GM19395 (cell line): ENCODE data around the gene IL17C.

Experiments
- ATAC-seq: cut with Tn5 transposase; IDR thresholded peaks from one replicate; pipeline ENCODE4 v1.9.1; 2021; ENCODE audit warnings: mild to moderate bottlenecking, moderate library complexity; ENCODE audit not compliant: unreplicated experiment

IL17C gene

DNA sequence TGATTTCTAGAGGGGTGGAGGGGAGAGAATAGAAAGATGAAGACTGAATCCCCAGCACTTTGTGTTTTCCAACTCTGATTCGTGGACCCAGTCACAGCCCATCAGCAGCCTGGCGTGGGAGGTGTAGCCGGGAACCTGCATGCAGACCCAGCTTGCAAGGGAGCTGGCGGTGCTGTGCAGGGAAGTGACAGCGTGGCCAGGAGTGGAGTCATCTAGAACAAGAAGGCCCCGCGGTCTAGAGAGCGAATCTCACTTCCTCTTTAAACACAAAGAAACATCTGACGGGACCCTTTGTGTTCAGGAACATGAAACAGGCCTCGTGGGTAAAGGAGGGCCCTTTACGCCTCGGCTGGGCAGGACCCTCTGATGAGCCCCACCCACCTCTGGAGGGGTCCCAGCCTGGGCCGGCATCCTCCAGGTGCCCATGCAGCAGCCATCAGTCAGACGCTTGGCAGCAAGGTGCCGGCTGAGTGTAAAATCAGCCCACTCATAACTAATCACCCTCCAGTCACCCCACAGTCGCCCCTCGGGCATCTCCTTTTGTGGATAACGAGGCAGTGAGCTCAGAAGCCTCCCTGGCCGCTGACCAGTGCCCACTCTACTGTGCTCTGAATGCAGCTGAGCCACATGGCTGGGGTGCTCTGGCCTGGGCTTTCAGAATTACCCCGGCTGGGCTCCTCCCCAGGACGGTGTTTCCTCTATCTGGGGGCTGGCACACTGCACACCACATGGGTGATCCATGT lies 43.5 kb downstream of the IL17C start:
- peak; percentile 79 for ATAC-seq

GRCh38 chr16:88684569-88685155 lies 46.3 kb downstream of the IL17C start:
- no peak for ATAC-seq

DNA sequence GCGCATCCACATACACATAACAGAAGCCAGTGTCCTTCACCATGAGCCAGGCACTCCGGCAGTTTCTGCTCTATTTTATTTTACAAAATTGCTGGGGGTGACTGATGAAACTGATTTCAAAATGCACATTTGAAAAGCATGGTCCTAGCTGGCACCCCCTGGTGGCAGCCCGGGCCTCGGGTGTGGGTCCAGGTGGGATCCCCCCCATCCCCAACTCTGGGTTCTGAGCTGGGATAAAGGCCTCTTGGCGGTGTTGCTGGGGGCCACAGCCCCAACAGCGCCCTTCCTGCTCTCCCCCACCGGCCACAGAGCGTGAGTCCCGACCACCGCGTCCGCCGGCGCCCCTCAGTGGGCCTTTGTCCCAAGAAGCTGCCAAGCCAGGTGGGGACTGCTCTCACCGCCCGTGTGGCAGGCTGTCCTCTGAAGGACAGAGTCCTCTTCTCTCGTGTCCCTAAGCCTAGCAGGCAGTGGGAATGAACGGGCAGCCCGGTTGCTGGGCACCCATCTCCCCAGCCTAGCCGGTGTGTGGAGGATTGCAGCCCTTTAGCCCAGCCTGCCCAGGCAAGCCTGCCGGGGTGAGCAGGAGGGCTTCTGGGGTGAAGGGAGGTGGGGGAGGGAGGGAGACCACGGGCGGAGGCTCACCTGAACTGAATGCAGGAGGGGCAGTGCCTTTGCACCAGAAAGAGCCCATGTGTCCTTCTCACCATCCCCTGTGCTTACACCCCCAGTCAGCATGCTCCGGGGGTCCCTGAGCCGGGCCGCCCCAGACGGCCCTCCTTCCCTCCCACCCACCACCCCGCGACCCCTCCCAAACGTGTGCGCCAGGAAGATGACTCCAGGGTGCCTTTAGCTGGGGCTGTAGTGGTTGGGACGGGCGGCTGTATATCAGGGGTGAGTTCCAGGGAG lies 47.0 kb downstream of the IL17C start:
- no peak for ATAC-seq

DNA sequence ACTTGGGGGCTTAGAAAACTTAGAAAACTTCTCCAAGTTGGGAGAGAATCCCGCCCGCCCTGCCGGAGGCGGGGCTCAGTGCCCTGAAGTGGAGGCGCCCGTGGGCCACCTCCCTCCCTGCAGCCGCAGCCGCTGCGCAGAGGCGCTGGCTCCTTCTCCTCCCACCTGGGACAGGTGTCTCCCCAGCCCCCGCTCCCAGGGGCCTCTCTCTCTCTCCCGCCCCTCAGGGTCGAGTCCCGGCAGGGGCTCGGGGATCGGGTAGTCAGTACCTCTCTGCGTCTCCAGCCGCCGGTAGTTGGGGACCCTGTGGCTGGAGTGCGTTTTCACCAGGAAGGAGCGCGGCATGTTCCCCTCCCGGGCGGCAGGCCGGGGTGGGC lies 47.7 kb downstream of the IL17C start:
- ATAC-seq = no peak

DNA sequence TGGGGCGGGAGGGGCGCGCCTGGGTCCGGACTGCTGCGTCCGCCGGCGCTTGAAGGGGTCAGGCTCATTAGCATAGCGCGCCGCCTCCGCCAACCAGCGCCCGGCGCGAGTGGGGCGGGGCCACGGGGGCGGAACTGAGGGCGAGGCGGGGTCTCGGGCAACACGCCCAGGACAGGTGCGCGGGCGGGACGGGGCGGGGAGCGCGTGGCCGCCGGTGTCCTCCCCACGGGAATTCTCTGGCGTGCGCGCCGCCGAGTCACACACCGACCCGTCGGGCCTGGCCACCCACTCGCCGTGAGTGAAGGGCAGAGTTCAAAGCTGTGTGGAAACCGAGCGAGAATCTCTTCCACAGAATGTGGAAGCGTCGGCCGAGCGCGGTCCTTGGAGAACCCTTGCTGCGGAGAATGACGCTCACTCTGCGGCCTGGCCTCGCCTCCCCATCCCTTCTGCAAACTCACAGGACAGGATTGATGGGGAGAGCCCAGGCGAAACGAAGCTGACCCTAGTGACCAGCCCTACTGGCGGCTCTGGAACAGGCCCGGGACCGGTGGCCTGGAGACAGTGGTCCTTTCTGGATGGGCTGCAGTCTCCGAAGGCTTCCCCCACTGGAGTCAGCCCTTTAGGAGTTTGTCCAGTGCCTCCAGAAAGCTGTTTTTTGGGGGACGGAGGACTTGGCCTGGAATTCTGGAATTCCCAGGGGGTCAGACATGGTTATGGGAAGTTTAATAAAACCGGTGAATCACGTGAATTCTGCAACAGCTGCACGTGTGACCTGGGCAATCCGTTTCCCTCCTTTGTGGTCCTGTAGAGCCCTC lies 48.3 kb downstream of the IL17C start, which contains the start of gene SNAI3:
Gene SNAI3 (minus strand): TSS at position 69 of the 815 bp plus-strand sequence. CDS start 101 bp downstream, outside the sequence.
- ATAC-seq = peak; percentile 58

- no peak for ATAC-seq
These were observed 48.8 kb downstream of the IL17C start for GRCh38 chr16:88687254-88687576.

DNA sequence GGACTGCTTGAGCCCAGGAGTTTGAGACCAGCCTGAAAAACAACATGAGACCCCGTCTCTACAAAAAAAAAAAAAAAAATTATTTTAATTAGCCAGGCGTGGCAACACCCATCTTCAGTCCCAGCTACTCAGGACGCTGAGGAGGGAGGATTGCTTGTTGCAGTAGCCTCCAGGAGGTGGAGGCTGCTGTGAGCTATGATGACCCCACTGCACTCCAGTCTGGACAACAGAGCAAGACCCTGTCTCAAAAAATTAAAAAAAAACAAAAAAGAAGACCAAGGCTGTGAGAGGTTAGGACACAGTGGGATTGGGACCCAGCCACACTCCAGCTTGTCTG lies 49.3 kb downstream of the IL17C start:
- ATAC-seq = no peak

DNA sequence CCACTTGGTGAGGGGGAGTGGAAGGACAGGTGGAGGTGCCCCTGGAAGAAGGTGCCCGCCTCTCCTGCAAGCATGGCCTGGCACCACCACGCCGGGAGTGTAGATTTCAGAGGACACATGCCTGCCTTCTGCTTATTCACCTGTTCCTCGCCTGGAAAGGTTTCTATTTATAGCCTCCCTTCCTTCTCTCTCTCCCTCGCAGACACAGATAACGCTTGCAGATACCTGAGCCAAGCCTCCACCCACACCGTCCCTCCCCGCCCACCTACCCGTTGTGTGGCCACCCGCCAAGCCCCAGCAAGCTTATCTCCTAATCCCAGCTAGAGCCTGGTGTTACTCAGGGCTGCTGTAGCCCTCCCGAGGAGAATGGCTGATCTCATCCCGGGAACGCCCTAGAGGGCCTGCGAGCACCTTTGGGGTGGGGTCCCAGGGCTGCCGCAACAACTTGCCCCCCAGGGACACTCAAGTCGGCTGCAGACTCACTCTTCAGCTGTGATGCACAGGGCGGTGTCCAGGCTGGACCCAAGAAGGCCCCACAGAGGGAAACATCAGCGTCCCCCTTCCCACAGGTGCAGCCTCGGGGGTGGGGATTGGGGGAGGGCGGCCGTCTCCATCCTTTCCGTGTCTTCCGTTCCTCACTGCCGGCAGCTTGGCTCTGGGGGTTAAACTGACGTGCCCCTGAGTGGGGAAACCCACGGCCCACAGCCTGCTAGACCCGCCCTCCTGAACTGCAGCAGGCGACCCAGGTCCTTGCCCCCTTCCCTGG lies 49.8 kb downstream of the IL17C start:
- ATAC-seq = no peak
